Measurements from ENCODE around the gene ATP7B. TPM values are rescaled to one million over a fixed set of nuclear protein-coding genes. Genes with fewer than 3 reads are reported as not detected.
"Not testable (repeated sequence)": the region's sequence is repeated elsewhere in the genome, so short reads cannot be mapped to it uniquely, and the experiment has no call there.

Gene ATP7B
- total and polyA plus RNA-seq, 7 donors = 0.60 to 8.1 (median 5.0) TPM

DNA sequence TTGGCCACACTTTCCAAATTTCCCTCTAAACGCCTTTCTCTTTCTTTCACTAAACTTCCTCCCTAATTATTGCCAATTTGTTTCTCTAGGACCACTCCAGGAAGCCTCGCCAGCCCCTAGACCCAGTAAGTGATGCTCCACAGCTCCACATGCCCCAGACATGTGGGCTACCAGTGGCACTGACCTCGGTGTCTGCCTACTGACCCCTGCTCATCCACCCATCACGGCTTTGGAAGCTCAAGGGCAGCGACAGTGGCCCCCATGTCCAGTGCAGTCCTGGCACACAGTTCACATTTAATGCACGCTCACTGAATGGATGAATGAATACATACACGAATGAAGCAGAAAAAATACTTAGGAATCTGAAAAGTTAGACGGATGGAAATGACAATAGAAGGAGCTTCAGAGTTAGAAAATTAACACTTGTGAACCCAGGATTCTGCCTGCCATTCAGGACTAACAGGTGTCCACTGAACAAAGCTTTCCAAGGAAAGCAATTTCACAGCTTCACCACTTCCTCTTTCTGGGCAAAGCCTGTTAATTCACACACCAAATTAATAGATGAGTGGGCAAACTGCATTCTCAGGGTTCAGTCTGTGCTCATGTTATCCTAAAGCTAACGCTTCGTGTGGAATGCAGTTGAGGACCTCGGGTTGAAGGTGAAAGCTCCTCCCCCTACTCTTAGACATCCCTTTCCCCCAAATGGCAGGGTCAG, 98.6 kb downstream of the ATP7B start:
- Histone ChIP-seq H3K27me3 (no peaks in the 10 kb centered on the region), H3K27ac (no peak overlapping the region), H3K4me1 (no peaks in the 10 kb centered on the region), H3K36me3 (no peaks in the 10 kb centered on the region), H3K9me3 (no peaks in the 10 kb centered on the region), H3K4me3 (no peak overlapping the region)
- DNase-seq = no peak
- 80 to 85% methylated on average over 11 of the region's 11 CpGs for WGBS, 2 donors
- TF ChIP-seq POLR2A (IDR thresholded peaks at IDR 0.05) (no peak), EP300 (IDR thresholded peaks at IDR 0.05) (no peak), POLR2AphosphoS5 (IDR thresholded peaks at IDR 0.05) (no peak)
- TF ChIP-seq, protein P1, sequence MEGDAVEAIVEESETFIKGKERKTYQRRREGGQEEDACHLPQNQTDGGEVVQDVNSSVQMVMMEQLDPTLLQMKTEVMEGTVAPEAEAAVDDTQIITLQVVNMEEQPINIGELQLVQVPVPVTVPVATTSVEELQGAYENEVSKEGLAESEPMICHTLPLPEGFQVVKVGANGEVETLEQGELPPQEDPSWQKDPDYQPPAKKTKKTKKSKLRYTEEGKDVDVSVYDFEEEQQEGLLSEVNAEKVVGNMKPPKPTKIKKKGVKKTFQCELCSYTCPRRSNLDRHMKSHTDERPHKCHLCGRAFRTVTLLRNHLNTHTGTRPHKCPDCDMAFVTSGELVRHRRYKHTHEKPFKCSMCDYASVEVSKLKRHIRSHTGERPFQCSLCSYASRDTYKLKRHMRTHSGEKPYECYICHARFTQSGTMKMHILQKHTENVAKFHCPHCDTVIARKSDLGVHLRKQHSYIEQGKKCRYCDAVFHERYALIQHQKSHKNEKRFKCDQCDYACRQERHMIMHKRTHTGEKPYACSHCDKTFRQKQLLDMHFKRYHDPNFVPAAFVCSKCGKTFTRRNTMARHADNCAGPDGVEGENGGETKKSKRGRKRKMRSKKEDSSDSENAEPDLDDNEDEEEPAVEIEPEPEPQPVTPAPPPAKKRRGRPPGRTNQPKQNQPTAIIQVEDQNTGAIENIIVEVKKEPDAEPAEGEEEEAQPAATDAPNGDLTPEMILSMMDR (IDR thresholded peaks at IDR 0.05) = no peak
- intact Hi-C loops (cut with DNase I) = no loop called here

- no peak for DNase-seq
- WGBS, 2 donors = 75 to 89% methylated on average over 10 of the region's 10 CpGs
- H3K36me3 ChIP-seq = no peaks in the 10 kb centered on the region
- no peaks in the 10 kb centered on the region for H3K4me1 ChIP-seq
- H3K9me3 ChIP-seq = no peaks in the 10 kb centered on the region
- no peaks in the 10 kb centered on the region for H3K27me3 ChIP-seq
- TF ChIP-seq EP300 (IDR thresholded peaks at IDR 0.05) = no peak
- TF ChIP-seq, protein P1 (IDR thresholded peaks at IDR 0.05) = no peak
- TF ChIP-seq POLR2A (IDR thresholded peaks at IDR 0.05) = no peak
- TF ChIP-seq POLR2AphosphoS5 (IDR thresholded peaks at IDR 0.05) = no peak
- intact Hi-C loops (cut with DNase I) = no loop called here
- no peak overlapping the region for H3K4me3 ChIP-seq
- H3K27ac ChIP-seq = no peak overlapping the region
These were observed 99.2 kb downstream of the ATP7B start for GRCh38 chr13:51912091-51912490.

GRCh38 chr13:51910508-51910907, 100.7 kb downstream of the ATP7B start:
- TF ChIP-seq POLR2A (IDR thresholded peaks at IDR 0.05) (no peak), EP300 (IDR thresholded peaks at IDR 0.05) (no peak), POLR2AphosphoS5 (IDR thresholded peaks at IDR 0.05) (no peak)
- TF ChIP-seq, protein P1 (IDR thresholded peaks at IDR 0.05) = no peak

GRCh38 chr13:51909265-51909664, 102.0 kb downstream of the ATP7B start:
- intact Hi-C loops (cut with DNase I); H3K27ac ChIP-seq; DNase-seq; H3K36me3 ChIP-seq; H3K4me3 ChIP-seq; H3K27me3 ChIP-seq; H3K4me1 ChIP-seq; H3K9me3 ChIP-seq: not testable (repeated sequence)
- WGBS, 2 donors = 77 to 90% methylated on average over 5 of the region's 5 CpGs

More at GRCh38 chr13:51910508-51910907, 100.7 kb downstream of the ATP7B start:
- Histone ChIP-seq H3K4me3 (no peak overlapping the region), H3K9me3 (no peaks in the 10 kb centered on the region), H3K27me3 (no peaks in the 10 kb centered on the region), H3K36me3 (no peaks in the 10 kb centered on the region), H3K4me1 (peaks cover 0 to 5% (median 0%) of the 10 kb centered on the region in 4 donors), H3K27ac (no peak overlapping the region)
- DNase-seq = no peak
- WGBS, 2 donors = 94 to 95% methylated on average over 12 of the region's 12 CpGs
- intact Hi-C loops (cut with DNase I) = no loop called here

- Histone ChIP-seq H3K4me1 (peaks cover 0 to 5% (median 0%) of the 10 kb centered on the region in 4 donors), H3K27me3 (no peaks in the 10 kb centered on the region), H3K4me3 (no peak overlapping the region), H3K27ac (no peak overlapping the region), H3K9me3 (no peaks in the 10 kb centered on the region), H3K36me3 (no peaks in the 10 kb centered on the region)
- WGBS, 2 donors = 79 to 82% methylated on average over 8 of the region's 8 CpGs
- intact Hi-C loops (cut with DNase I) = no loop called here
- TF ChIP-seq POLR2AphosphoS5 (IDR thresholded peaks at IDR 0.05) (no peak), EP300 (IDR thresholded peaks at IDR 0.05) (no peak), POLR2A (IDR thresholded peaks at IDR 0.05) (no peak)
- TF ChIP-seq, protein P1 (IDR thresholded peaks at IDR 0.05) = no peak
- DNase-seq = no peak
These were observed 104.1 kb downstream of the ATP7B start for GRCh38 chr13:51907040-51907732.
